Stimulated activated CD8-positive, alpha-beta memory T cell treated with anti-CD3 and anti-CD28 coated beads, Interleukin-7, amount 100 ng/mL, for 48 hours (primary cell): ENCODE data around the gene SLC8B1.
A peak's percentile ranks its signal among the peaks of the same experiment; 100 is the strongest.

ENCODE experiments used
- DNase-seq, 2 donors: peaks; one replicate each; pipeline ENCODE4 v3.0.0-alpha.2; 2020; ENCODE audit warnings: low read depth in 1 of 2; ENCODE audit errors: extremely low read depth in 1 of 2

Gene SLC8B1

DNA sequence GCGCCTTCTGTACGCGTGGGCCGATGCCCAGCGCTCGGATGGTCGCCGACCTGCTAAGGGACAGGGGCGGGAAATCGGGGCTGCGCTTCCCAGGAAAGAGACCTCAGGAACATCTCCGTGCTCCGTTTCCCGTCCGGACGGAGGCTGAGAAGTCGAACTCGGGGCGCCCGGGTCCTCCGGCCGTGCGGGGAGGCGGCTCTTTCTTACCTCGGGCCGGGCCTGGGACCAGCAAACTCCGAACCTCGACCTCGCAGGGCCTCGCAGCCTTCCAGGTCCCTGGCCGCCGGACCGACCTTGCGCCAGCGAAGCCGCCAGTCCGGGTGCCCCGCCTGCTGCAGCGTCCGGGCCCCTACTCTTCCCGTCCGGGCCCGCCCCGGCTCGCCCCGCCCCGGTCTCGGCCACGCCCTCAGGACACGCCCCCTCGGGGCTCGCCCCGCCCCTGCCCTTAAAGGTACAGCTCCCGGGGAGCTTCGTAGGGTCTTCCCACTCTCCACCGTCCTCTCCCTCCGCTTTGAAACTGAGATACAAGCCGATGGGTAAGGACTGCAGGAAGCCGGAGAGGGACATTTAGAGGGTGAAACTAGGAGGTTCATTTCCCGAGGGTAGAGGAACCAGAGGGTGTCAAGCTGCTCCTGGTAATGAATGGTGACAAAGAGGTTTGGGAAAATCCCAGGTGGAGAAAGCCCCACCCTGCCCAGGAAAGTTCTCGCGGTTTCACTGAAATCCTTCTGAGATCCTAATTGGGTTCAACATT, at the start of gene SLC8B1:
TSS of gene SLC8B1 (minus strand) at position 324 of the 754 bp plus-strand sequence. CDS start 2,231 bp downstream, outside the sequence.
- peak; percentile 70 to 77 for DNase-seq

DNA sequence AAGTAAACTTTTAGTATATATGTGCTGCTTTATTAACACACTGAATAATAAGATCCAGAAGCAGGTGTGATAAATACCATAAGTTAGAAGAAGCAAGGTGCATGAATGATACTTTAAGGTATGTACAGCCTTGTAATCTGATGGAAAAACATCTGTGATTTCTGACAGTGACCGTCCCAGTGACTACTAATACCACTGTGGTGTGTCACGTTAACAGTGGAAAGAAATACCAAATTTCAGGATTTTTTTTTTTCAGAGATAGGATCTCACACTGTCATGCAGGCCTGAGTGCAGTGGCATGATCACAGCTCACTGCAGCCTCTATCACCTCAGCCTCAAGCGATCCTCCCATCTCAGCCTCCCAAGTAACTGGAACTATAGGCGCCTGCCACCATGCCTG, 47.3 kb upstream of the SLC8B1 start:
- DNase-seq = no peak

DNA sequence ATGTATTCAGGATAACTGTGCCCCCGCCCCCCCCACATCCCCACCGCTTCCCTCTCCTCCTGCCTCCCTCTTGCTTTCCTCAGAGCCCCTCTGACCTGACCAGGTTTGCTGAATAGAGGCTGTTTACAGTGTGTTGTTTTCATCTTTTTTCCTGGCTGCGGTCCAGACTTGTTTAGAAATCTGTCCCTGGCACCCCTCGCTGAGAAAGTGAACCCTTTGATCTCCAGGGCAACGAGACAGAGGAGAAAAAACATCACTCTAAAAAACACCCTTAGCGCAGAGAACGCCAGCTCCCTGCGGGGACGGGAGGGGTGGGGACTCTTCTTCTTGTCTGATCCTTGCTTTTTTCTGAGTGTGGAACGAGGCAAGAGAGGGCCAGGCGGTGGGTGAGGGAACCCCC, 46.3 kb upstream of the SLC8B1 start:
- no peak for DNase-seq

DNA sequence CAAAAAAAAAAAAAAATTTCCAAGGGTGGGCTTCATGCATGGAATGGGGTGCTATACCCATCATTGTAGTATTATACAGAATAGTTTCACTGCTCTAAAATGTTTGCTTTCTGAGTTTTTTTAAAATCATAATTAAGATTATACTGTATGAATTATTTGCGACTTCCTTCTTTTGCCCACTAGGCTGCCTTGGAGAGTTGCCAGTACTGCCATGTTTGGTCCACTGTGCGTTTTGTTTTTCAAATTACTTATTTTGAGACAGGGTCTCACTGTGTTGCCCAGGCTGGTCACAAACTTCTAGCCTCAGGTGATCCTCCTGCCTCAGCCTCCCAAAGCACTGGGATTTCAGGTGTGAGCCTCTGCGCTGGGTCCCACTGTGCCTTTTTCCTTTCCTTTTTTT, 43.4 kb upstream of the SLC8B1 start:
- DNase-seq = no peak

DNA sequence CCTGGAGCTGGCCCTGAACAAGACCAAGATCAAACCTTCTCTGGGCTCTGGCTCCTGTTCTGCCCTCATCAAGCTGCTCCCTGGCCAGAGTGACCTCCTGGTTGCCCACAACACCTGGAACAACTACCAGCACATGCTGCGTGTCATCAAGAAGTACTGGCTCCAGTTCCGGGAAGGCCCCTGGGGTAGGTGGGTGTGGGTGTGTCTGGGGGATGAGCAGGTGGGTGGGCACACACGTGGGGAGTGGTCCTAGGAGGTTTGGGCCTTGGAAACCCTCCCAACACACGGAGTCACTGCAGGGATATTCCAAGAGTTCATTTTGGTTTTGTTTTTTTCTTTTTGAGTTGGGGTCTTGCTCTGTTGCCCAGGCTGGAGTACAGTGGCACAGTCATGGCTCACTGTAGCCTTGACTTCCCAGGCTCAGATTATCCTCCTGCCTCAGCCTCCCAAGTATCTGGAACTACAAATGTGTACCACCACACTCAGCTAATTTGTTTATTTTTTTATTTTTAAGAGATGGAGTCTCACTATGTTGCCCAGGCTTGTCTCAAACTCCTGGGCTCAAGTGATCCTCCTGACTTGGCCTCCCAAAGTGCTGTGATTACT, 40.0 kb upstream of the SLC8B1 start:
- DNase-seq = no peak

DNA sequence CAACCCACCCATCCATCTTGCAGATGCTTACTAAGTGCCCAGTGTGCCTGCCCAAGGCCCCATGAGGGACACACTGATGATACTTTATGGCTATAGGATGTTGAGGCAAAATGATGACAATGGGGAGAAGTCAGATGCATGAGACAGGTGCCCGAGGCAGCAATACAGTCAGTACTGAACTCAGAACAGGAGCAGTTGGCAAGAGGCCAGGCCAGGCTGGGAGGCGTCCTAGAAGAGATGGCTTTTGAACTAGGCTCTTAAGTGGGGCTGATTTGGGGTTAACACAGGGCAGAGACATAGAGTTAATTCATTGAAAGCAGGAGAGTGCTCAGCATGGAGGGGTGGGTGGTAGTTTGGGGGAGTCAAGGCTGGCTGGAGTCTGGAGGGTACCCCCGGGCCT, 39.1 kb upstream of the SLC8B1 start:
- DNase-seq = no peak

DNA sequence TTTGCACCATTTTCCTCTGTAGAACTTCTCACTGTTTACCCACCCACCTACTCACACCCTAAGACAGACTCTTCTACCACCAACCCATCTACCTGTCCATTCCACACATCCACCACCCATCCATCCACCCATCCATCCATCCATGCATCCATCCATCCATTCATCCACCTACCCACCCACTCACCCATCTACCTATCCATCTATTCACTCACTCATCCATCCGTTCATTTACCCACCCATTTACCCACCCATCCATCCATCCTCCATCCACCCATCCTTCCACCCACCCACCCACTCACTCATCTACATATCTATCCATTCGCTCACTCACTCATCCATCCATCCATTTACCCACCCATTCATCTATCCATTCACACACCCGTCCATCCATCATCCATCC, 38.5 kb upstream of the SLC8B1 start:
- no peak for DNase-seq

DNA sequence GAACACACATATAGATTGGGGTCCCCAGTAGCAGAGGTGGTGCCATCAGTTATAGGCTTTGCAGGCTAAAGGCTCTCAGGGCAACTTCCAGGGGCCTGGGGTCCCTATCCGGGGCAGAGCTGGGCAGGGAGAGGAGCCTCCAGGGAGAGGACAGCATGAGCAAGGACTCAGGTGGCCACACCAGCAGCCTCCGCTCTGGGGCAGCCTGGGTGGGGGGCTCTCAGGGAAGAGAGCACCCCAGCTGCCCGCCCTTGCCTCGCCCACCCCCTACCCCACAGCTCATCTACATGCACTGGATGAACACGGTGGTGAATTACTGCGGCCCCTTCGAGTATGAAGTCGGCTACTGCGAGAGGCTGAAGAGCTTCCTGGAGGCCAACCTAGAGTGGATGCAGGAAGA, 37.5 kb upstream of the SLC8B1 start:
- DNase-seq = no peak

DNA sequence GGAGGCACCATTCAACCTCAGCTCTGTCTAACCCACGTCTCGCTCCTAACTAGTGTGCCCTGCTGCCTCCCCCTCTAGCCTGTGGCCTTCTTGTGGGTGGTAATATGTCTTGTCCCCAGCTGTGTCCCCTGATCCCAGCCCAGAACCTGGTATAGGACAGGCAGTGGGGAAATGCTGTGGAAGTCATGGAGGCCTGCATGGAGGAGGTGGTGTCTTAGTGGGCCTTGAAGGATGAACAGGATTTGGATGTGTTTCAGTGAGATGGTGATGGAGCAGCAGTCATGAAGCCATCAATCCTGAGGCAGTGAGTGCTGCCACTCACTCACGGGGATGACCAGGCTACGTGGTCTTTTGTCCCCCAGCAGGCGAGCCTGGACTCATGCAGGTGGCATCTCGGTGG, 36.9 kb upstream of the SLC8B1 start:
- DNase-seq = no peak

DNA sequence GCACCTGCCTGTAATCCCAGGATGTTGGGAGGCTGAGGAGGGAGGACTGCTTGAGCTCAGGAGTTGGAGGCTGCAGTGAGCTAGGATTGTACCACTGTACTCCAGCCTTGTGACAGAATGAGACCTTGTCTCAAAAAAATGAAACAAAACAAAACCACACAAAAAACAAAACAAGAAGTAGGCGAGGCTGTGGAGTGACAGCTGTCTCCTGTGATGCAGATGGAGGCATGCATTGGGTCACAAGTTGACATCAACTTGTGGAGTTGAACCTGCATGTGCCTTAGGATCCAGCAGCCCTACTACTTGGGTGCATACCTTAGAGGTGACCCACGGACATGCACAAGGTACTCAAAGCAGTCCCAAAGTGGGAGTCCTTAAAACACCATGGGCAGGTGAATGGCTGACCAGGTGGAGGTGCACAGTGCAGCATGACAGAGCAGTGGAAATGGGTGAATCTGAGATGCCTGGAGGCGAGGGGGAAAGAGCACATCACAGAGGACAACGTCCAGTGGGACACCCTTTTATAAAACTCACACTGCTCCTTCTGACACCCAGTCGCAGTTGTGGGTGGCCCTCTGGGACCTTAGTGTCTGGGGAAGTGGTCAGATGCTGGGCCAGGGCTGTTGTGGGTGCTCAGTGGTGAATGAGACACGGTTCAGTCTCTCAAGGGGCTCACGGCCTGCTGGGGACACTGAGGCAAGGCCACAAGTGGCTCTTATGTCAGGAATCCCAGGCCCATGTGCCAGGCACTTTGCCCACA, 36.2 kb upstream of the SLC8B1 start:
- DNase-seq = no peak

DNA sequence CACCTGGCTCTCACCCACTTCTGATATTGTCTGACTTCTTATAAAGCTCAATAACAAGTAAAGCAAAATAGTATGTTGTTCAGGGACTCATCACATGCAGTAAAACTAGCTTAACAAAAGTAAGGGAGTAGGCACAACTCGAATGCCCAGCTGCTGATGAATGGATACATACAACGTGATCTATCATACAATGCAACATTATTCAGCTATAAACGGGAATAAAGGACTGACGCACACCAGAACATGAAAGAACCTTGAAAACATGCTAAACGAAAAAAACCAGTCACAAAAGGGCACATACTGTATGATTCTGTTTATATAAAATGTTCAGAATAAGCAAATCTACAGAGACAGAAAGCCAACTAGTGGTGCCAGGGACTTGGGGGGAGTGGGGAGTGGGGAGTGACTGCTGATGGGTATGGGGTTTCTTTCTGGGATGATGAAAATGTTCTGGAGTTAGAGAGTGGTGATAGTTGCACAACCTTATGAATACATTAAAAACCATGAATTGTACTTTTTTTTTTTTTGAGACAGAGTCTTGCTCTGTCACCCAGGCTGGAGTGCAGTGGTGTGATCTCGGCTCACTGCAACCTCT, 34.6 kb upstream of the SLC8B1 start:
- no peak for DNase-seq

DNA sequence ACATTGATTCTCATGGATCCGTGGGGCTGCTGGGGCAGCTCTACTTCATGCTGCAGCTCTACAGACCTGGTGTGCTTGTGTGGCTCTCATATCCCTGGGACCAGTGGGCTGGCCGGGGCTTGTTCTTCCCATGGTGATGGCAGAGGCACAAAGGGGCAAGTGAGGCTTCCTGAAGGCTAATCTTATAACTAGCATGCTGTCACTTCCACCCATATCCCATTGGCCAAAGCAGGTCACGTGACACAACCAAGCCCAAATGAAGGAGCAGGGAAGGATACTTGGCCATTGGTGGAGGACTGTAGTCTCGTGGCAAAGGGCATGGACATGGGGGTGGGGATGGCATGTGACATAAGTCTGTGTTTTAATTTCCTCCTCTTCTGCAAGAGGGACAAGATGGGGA, 33.4 kb upstream of the SLC8B1 start:
- DNase-seq = no peak

DNA sequence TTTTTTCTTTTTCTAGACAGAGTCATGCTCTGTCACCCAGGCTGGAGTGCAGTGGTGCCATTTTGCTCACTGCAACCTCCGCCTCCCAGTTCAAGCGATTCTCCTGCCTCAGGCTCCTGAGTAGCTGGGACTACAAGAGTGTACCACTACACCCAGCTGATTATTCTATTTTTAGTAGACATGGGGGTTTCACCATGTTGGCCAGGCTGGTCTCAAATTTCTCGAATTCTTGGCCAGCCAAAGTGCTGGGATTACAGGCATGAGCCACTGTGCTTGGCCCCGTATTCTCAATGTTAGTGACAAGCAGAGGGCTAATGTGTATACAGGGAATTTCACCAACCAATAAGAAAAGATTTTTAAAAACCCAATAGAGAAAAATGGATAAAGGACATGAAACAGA, 31.9 kb upstream of the SLC8B1 start:
- no peak for DNase-seq

DNA sequence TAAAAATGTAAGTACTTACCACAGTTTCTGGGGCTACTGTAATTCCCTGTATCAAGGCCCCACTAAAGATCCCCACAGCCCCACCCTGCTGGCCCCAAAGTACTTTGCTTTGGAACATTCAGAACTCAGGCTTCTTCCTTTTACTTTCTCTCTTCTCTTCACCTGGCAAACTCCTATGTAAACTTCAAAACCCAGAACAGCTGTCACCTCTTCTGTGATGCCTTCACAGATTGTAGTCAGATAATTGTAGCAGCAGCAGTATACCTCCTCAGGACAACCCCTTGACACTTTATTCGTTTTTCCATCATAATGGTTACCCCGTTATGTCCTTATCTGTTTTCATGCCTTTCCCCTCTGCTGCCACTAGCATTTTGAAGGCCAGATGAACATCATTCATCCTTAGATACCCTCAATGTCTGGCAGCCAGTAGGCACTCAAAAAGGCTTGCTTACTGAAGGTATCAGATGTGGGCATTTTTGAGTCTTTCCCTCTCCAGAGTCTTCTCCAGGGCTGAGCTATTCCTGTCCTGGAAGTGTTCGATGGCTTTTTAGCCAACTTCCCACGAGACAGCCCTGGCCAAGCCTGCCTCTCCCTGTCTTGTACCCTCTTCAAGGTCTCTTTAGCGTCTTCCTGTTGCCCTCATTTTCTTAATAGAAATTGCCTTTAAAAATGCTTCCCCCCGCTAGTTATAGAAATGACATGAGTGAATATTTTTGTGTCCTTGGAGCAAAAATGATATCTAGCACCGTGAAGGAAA, 30.9 kb upstream of the SLC8B1 start:
- DNase-seq = no peak

DNA sequence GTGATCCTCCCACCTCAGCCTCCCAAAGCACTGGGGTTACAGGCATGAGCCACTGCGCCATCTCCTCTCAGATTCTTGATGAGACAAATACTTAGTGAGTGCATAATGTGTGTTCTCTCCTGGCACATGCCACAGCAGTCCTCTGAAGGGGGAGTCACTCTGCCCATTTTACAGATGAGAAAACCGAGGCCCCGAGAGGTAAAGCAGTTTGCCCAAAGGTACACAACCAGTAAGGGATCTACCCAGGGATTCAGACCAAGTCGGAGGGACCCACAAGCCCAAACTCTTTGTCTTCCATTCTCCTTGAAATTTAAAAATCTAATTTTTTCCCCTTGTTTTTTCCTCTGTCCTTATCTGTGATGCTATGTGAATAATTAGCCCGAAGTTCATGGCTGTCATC, 29.8 kb upstream of the SLC8B1 start:
- no peak for DNase-seq

DNA sequence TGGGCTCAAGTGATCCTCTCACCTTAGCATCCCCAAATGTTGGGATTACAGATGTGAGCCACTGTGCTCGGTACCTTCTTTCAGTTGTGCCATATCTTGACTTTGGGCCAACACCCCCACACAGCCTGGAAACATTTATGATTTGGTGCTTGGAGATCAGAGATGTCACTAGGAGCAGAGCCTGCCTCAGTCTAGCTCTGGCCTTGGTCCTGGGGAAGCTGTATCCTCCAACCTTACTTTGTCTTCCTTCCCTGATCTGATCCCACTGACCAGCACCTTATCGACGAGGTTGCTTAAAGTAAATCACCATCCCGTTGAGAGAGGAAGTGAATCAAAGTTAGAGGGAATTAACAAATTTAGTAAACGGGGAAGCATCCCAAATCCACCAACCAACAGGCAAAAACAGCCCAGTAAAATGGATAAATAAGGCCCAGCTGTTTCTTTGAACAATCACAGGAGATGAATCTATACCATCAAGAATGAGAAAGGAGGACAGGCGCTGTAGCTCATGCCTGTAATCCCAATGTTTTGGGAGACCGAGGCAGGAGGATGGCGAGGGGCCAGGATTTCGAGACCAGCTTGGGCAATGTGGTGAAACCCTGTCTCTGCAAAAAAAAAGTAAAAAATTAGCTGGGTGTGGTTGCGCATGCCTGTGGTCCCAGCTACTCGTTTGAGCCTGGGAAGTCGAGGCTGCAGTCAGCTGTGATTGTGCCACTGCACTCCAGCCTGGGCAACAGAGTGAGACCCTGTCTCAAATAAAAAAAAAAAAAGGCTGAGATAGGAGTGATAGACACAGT, 26.9 kb upstream of the SLC8B1 start:
- no peak for DNase-seq

DNA sequence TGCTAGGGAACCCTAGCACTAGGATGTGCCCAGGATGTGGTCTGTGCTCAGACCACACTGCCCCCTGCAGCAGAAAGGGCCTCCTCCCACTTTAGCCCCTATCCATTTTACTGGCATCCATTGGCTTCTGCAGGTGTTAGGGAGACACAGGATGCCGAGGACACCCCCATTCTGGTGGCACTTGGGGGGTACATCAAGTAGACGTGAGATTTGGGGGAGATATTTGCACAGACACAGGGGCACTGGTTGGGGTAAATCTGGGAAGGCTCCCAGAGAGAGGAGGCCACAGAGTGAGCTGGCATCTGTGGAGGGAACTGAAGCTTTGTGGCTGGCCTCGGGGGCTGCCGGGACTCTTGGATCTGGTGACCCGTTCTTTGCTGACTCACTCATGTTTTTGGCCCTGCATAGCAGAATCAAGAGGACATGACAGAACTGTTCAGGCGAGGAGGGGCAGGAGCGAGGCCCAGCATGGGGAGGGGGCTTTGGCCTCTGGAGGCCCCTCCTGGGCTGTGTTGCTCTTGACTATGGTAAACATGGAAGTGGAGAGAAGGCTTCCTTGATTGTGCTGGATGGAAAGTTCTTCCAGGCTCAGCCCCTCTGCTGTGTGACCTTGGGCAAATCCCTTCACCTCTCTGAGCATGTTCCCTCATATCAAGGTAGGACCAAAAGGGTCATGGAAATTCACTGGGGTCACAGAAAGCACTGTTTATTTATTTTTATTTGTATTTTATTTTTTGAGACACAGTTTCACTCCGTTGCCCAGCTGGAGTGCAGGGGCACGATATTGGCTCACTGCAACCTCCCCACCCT, 25.2 kb upstream of the SLC8B1 start:
- DNase-seq = no peak

DNA sequence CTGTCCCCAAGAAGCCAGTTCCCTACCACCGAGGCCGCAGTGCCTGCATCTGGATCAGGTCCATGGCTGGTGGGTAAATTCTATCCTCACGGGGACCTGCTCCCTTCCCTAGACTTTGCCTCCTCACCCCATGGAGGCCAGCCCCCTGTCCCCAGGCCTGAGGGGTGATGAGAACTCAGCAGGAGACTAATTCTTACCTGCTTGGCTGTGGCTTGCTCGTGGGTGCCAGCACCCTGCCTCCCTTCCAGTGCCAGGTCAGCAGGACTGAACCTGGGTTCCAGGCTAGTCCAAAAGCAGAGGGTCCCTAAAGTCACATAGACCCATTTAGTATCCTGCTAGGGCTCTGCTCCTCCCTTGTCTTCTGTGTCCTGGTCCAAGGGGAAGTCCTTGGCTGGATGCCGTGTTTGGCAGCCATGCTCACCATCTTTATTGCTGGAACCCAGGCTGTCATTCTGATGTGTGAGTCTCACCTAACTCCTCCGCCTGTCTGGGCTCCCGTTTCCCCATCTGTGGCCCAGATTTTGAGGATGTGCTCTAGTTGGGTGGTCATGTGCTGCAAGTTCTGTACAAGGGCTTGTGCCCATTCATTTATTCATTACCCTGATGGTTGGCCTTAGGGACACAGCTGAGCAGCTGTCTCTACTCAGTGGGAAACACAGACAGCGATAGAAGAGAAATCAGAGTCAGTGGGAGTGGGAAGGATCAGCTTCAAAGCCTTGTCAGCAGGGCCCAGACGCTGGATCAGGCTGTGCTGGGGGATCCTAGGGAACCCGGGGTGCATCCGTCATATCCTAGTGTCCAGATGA, 24.4 kb upstream of the SLC8B1 start:
- no peak for DNase-seq
